ENCODE data around the gene IQSEC1. TPM values are rescaled to one million over a fixed set of nuclear protein-coding genes. Genes with fewer than 3 reads are reported as not detected.

The IQSEC1 gene
- polyA plus RNA-seq, 3 donors = 17.7 to 61.7 (median 30.3) TPM

- no peaks in the 10 kb centered on the region for H3K79me2 ChIP-seq (ENCODE audit: insufficient read depth, low read length)
- no peak overlapping the region for H2AFZ ChIP-seq (ENCODE audit: insufficient read depth, low read depth, low read length, poor library complexity, severe bottlenecking)
- peaks cover 74 to 88% of the 10 kb centered on the region in 2 donors for H3K36me3 Mint-ChIP-seq
- no peak overlapping the region for H3K9ac ChIP-seq (ENCODE audit: insufficient read depth, low read length, poor library complexity, severe bottlenecking)
- no peaks in the 10 kb centered on the region for H3K27me3 ChIP-seq (ENCODE audit: control insufficient read depth in 2 of 2, insufficient read depth in 2 of 2, low read length in 2 of 2)
- H3K4me1 Mint-ChIP-seq = peaks cover 25% of the 10 kb centered on the region
- intact Hi-C loops (cut with micrococcal nuclease) = no loop called here
- no peak overlapping the region for H3K4me2 ChIP-seq (replicated peaks; ENCODE audit: extremely low read depth, low read length, poor library complexity, severe bottlenecking)
- peaks cover 0 to 11% of the 10 kb centered on the region in 2 donors for H3K4me1 ChIP-seq (ENCODE audit: control insufficient read depth in 1 of 2, insufficient read depth in 2 of 2, low read length in 2 of 2)
- peaks cover 0 to under 1% (median 0%) of the 10 kb centered on the region in 3 donors for H3K27me3 Mint-ChIP-seq (ENCODE audit: low read depth in 3 of 3)
- over 99% methylated on average over 18 of the region's 22 CpGs for WGBS (ENCODE audit: insufficient coverage)
- H3K4me3 Mint-ChIP-seq = no peak overlapping the region
- H3K9me3 ChIP-seq (replicated peaks in 1 of 2; ENCODE audit: control insufficient read depth in 1 of 2, insufficient read depth in 1 of 2, low read length in 2 of 2) = no peaks in the 10 kb centered on the region
- no peak overlapping the region for H3K27ac ChIP-seq (ENCODE audit: low read depth in 1 of 2, low read length in 2 of 2)
- H3K27ac Mint-ChIP-seq = no peak overlapping the region
- no peak for DNase-seq
- TF ChIP-seq CTCF (IDR thresholded peaks at IDR 0.05) = no peak
- H3K4me3 ChIP-seq (replicated peaks in 1 of 3; ENCODE audit: low read depth in 2 of 3, low read length in 3 of 3) = no peak overlapping the region
- no peaks in the 10 kb centered on the region for H3K9me3 Mint-ChIP-seq
- peaks cover 73 to 90% of the 10 kb centered on the region in 2 donors for H3K36me3 ChIP-seq (replicated peaks in 1 of 2; ENCODE audit: control insufficient read depth in 1 of 2, insufficient read depth in 2 of 2, low read length in 2 of 2)
- H4K20me1 ChIP-seq (ENCODE audit: insufficient read depth, low read length) = peaks cover 100% of the 10 kb centered on the region
These were observed 172.3 kb downstream of the IQSEC1 start for GRCh38 chr3:12900885-12901411.

- TF ChIP-seq CTCF (IDR thresholded peaks at IDR 0.05) = no peak
- peaks cover 0 to 7% (median under 1%) of the 10 kb centered on the region in 3 donors for H3K27me3 Mint-ChIP-seq (ENCODE audit: low read depth in 3 of 3)
- Histone ChIP-seq H3K27ac (ENCODE audit: low read depth in 1 of 2, low read length in 2 of 2) (no peak overlapping the region), H3K79me2 (ENCODE audit: insufficient read depth, low read length) (no peaks in the 10 kb centered on the region), H3K9me3 (replicated peaks in 1 of 2; ENCODE audit: control insufficient read depth in 1 of 2, insufficient read depth in 1 of 2, low read length in 2 of 2) (no peaks in the 10 kb centered on the region), H2AFZ (ENCODE audit: insufficient read depth, low read depth, low read length, poor library complexity, severe bottlenecking) (no peak overlapping the region), H3K27me3 (ENCODE audit: control insufficient read depth in 2 of 2, insufficient read depth in 2 of 2, low read length in 2 of 2) (no peaks in the 10 kb centered on the region), H4K20me1 (ENCODE audit: insufficient read depth, low read length) (peaks cover 91% of the 10 kb centered on the region), H3K4me2 (replicated peaks; ENCODE audit: extremely low read depth, low read length, poor library complexity, severe bottlenecking) (no peak overlapping the region), H3K9ac (ENCODE audit: insufficient read depth, low read length, poor library complexity, severe bottlenecking) (no peak overlapping the region), H3K4me3 (replicated peaks in 1 of 3; ENCODE audit: low read depth in 2 of 3, low read length in 3 of 3) (no peak overlapping the region), H3K36me3 (replicated peaks in 1 of 2; ENCODE audit: control insufficient read depth in 1 of 2, insufficient read depth in 2 of 2, low read length in 2 of 2) (peaks cover 56 to 72% of the 10 kb centered on the region in 2 donors), H3K4me1 (ENCODE audit: control insufficient read depth in 1 of 2, insufficient read depth in 2 of 2, low read length in 2 of 2) (peaks cover 0 to 8% of the 10 kb centered on the region in 2 donors)
- DNase-seq = no peak
- H3K27ac Mint-ChIP-seq = peak overlapping the region in 3 of 7 donors; percentile 70 to 80 (median 73)
- no peaks in the 10 kb centered on the region for H3K9me3 Mint-ChIP-seq
- intact Hi-C loops (cut with micrococcal nuclease) = no loop called here
- peaks cover 25% of the 10 kb centered on the region for H3K4me1 Mint-ChIP-seq
- H3K4me3 Mint-ChIP-seq = no peak overlapping the region
- 97% methylated on average over 39 of the region's 40 CpGs for WGBS (ENCODE audit: insufficient coverage)
- peaks cover 57 to 70% of the 10 kb centered on the region in 2 donors for H3K36me3 Mint-ChIP-seq
These were observed 174.1 kb downstream of the IQSEC1 start for GRCh38 chr3:12898965-12899755.
